GM12874 (cell line): ENCODE data around the gene CEP350.

Source experiments
- TF ChIP-seq, protein P1 (sequence below): IDR thresholded peaks from 2 replicates; pipeline ENCODE4 v1.5.1; 2011; ENCODE audit warnings: low read depth, mild to moderate bottlenecking, control low read depth, low read length, moderate library complexity; ENCODE audit not compliant: insufficient read depth

CEP350 gene

GRCh38 chr1:180114396-180114945, 159.9 kb downstream of the CEP350 start:
- TF ChIP-seq, protein P1, sequence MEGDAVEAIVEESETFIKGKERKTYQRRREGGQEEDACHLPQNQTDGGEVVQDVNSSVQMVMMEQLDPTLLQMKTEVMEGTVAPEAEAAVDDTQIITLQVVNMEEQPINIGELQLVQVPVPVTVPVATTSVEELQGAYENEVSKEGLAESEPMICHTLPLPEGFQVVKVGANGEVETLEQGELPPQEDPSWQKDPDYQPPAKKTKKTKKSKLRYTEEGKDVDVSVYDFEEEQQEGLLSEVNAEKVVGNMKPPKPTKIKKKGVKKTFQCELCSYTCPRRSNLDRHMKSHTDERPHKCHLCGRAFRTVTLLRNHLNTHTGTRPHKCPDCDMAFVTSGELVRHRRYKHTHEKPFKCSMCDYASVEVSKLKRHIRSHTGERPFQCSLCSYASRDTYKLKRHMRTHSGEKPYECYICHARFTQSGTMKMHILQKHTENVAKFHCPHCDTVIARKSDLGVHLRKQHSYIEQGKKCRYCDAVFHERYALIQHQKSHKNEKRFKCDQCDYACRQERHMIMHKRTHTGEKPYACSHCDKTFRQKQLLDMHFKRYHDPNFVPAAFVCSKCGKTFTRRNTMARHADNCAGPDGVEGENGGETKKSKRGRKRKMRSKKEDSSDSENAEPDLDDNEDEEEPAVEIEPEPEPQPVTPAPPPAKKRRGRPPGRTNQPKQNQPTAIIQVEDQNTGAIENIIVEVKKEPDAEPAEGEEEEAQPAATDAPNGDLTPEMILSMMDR, result no peak

GRCh38 chr1:180116964-180117763, 162.6 kb downstream of the CEP350 start:
- TF ChIP-seq, protein P1, result no peak

- TF ChIP-seq, protein P1, result no peak
These were observed 163.1 kb downstream of the CEP350 start for GRCh38 chr1:180117764-180118116.

GRCh38 chr1:180119837-180120236, 165.2 kb downstream of the CEP350 start:
- TF ChIP-seq, protein P1, result no peak

- TF ChIP-seq, protein P1, result no peak
These were observed 168.9 kb downstream of the CEP350 start for GRCh38 chr1:180123463-180123936.

GRCh38 chr1:180130651-180131050, 176.0 kb downstream of the CEP350 start:
- TF ChIP-seq, protein P1, result no peak

- TF ChIP-seq, protein P1, result no peak
These were observed 176.9 kb downstream of the CEP350 start for GRCh38 chr1:180131510-180131909.
